ENCODE results near the gene ZSWIM9.
"Not testable (repeated sequence)": the region's sequence is repeated elsewhere in the genome, so short reads cannot be mapped to it uniquely, and the experiment has no call there.

Gene ZSWIM9

GRCh38 chr19:48218997-48219396 is 48.5 kb downstream of the ZSWIM9 start:
- no peak for DNase-seq (ENCODE audit: low spot score)

DNA sequence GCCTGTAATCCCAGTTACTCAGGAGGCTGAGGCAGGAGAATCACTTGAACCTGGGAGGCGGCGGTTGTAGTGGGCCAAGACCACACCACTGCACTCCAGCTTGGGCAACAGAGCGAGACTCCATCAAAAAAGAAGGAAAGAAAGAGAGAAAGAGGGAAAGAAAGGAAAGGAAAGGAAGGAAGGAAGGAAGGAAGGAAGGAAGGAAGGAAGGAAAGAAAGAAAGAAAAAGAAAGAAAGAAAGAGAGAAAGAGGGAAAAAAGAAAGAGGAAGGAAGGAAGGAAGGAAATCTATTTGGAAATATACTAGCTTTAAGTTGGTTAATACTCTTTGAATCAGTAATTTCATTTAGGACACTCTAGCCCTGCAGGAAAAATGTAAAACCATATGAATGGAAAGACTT is 50.3 kb downstream of the ZSWIM9 start:
- DNase-seq (ENCODE audit: low spot score), result not testable (repeated sequence)

DNA sequence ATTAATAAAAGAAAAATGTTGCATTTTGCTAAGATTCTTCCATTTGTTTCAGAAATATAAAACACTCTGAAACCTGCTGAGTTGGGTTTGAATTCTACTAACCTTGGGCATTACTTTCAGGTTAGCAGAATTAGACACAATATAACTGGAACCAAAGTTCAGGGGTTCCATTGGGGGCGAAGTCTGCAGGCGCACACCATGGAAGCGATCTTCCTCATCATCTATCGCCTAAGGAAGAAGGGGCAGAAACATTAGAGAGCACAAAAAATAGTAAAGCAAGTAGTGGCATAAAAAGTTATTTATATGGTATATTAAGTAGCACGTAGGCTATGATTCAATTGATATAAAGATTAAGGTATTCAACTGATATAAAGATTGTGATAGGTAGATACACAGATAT is 51.1 kb downstream of the ZSWIM9 start:
- DNase-seq (ENCODE audit: low spot score), result no peak

GRCh38 chr19:48230555-48231129 is 60.2 kb downstream of the ZSWIM9 start:
- no peak for DNase-seq (ENCODE audit: low spot score)

DNA sequence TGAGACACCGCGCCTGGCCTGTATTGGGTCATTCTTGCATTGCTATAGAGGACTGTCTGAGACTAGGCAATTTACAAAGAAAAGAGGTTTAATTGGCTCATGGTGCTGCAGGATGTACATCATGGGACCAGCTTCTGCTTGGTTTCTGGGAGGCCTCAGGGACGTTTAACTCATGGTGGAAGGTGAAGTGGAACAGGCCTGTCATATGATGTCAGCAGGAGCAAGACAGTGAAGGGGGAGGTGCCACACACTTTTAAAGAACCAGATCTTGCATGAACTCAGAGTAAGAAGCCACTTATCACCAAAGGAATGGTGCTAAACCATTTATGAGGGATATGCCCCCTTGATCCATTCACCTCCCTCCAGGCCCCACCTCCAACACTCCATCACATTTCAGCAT is 66.6 kb downstream of the ZSWIM9 start:
- DNase-seq (ENCODE audit: low spot score), result no peak

- no peak for DNase-seq (ENCODE audit: low spot score)
Observed at GRCh38 chr19:48239120-48239519, 68.6 kb downstream of the ZSWIM9 start.

DNA sequence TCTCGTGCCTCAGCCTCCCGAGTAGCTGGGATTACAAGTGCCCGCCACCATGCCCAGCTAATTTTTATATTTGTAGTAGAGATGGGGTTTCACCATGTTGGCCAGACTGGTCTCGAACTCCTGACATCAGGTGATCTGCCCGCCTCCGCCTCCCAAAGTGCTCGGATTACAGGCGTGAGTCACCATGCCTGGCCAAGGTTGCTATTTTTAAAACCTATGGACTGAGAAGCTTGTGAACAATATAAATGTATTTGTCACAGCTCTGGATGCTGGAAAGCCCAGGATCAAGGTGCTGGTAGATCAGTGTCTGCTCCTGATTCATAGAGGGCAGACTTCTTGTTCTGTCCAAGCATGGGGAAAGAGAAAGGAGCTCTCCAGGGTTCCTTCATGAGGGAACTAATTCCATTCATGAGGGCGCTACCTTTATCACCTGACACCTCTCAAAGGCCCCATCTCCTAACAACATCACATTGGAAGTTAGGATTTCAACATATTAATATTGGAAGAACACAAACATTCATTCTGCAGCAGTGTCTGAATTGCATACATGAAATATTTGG is 69.2 kb downstream of the ZSWIM9 start:
- no peak for DNase-seq (ENCODE audit: low spot score)

- DNase-seq (ENCODE audit: low spot score), result not testable (repeated sequence)
Observed at GRCh38 chr19:48241771-48242170, 71.3 kb downstream of the ZSWIM9 start.

- no peak for DNase-seq (ENCODE audit: low spot score)
Observed at GRCh38 chr19:48244281-48244680, 73.8 kb downstream of the ZSWIM9 start.

DNA sequence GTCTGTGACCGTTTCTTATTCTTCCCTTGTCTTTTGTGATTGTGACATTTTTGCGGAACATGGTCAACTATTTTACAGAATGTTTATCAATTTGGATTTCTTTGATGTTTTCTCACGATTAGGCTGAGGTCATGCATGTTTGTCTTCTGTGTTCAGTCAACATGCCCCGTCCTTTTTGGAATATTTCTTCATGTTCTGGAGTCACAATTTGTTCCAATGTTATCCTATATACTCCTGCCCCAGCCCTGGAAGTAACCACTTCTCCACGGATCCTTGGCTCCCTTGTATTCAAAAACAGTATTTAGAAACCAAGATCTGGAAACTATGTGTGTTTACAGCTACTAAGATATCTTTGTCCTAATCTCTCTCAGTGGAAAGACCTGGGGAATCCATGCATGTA is 75.6 kb downstream of the ZSWIM9 start:
- DNase-seq (ENCODE audit: low spot score), result no peak

DNA sequence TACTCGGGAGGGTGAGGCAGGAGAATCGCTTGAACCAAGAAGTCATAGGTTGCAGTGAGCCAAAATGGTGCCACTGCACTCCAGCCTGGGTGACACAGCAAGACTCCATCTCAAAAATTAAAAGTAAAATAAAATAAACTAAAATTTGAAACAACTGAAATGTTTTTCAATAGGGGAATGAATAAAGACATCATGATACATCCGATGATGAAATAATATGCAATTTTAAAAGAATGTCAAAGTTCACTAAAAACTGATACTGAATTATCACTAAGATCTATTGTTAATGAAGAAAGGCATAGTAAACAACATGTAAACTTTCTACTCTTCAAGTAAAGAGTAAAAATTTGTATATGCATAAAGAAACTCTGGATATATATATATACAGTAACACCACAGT is 76.7 kb downstream of the ZSWIM9 start:
- no peak for DNase-seq (ENCODE audit: low spot score)
